ENCODE results near the gene CFAP97D2. TPM values are rescaled to one million over a fixed set of nuclear protein-coding genes. Genes with fewer than 3 reads are reported as not detected.

The CFAP97D2 gene
- total RNA-seq, 1 donor from 2014 or later = not detected

DNA sequence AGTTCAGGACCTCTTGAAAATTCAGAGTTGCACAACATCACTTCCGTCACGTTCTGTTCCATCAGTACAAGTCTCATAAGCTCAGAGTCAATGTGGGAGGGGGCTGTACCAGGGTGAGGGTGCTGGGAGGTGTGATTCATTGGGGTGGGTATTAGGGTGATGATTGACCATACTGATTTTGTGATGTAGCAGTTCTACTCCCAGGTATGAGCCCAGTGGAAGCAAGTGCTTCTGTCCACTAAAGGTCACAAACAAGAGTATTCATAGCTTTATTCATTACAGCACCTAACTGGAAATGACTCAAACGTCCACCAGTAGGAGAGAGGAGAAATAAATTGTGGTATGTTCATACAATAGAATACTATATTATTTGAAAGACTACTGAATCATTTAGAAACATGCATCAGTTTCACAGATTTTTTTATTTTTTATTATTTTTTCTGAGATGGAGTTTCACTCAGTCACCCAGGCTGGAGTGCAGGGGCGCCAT, 90.3 kb downstream of the CFAP97D2 start:
- H3K27me3 ChIP-seq (ENCODE audit: low read depth) = no peaks in the 10 kb centered on the region
- DNase-seq = no peak
- H3K36me3 ChIP-seq = peaks cover 88% of the 10 kb centered on the region
- no peak overlapping the region for H3K4me3 ChIP-seq
- intact Hi-C loops (cut with micrococcal nuclease) = no loop called here
- H3K27ac ChIP-seq (replicated peaks) = no peak overlapping the region
- TF ChIP-seq CTCF (IDR thresholded peaks at IDR 0.05; ENCODE audit: borderline replicate concordance) = no peak
- no peaks in the 10 kb centered on the region for H3K9me3 ChIP-seq (replicated peaks)
- no peaks in the 10 kb centered on the region for H3K4me1 ChIP-seq

Small RNAs within 50 kb of the gene (microRNA-seq; reads per million reads assigned to microRNA genes)
- not detected for gene MIR548AR

Other genes with a start within 250 kb of the CFAP97D2 start
- 0.33 TPM for gene C13orf46, start 205.2 kb upstream of the CFAP97D2 start, total RNA-seq
- 9.5 TPM for gene RASA3, start 46.6 kb upstream of the CFAP97D2 start, total RNA-seq
- gene CDC16, start 55.6 kb downstream of the CFAP97D2 start, total RNA-seq = 34.5 TPM
- gene UPF3A, start 102.3 kb downstream of the CFAP97D2 start, total RNA-seq = 21.8 TPM
- 9.0 TPM for gene CHAMP1, start 135.2 kb downstream of the CFAP97D2 start, total RNA-seq

Data from left ventricle myocardium inferior (tissue), 1 donor.